ENCODE data around the gene KDM1B. TPM values are rescaled to one million over a fixed set of nuclear protein-coding genes. Genes with fewer than 3 reads are reported as not detected.

Gene KDM1B
- total and polyA plus RNA-seq, 2 of the 8 experiments (the other 6 are each of a cell fraction or from before 2014, with no cell fraction given), result 3.7 to 7.5 TPM

GRCh38 chr6:18244251-18244650 lies 89.0 kb downstream of the KDM1B start:
- Histone ChIP-seq H3K27me3 (replicated peaks in 1 of 4; ENCODE audit: control insufficient read depth in 3 of 4, extremely low read depth in 1 of 4, insufficient read depth in 3 of 4, low read length in 3 of 4) (peaks cover 0 to 1% (median 0%) of the 10 kb centered on the region in 4 experiments; a peak in 1 of 7 replicates), H2AK5ac (ENCODE audit: low read depth, low read length) (no peak overlapping the region), H3K23me2 (ENCODE audit: low read depth, low read length) (no peaks in the 10 kb centered on the region), H3K4me2 (ENCODE audit: insufficient read depth in 1 of 2, low read depth in 2 of 2, low read length in 2 of 2) (no peak overlapping the region), H4K5ac (ENCODE audit: insufficient read length, low read depth, low read length) (no peak overlapping the region), H3K14ac (ENCODE audit: insufficient read length) (no peak overlapping the region), H3K4me3 (ENCODE audit: extremely low read depth in 1 of 4, insufficient read depth in 2 of 4, low read depth in 3 of 4, low read length in 4 of 4) (no peak overlapping the region), H2BK5ac (ENCODE audit: low read depth, low read length) (no peak overlapping the region), H4K91ac (replicated peaks; ENCODE audit: insufficient read length, low read length) (no peak overlapping the region), H3K9ac (replicated peaks in 1 of 4; ENCODE audit: extremely low read depth in 1 of 4, low read depth in 3 of 4, low read length in 3 of 4) (no peak overlapping the region), H3K23ac (ENCODE audit: insufficient read length) (no peak overlapping the region), H3K56ac (replicated peaks; ENCODE audit: insufficient read length, low read depth, low read length) (no peak overlapping the region), H3K79me1 (ENCODE audit: low read depth, low read length) (peaks cover 5% of the 10 kb centered on the region; the same call in 1 of the 2 replicates), H4K8ac (ENCODE audit: extremely low read depth, insufficient read depth, low read length) (no peak overlapping the region), H2BK15ac (ENCODE audit: low read length) (no peak overlapping the region), H3K18ac (ENCODE audit: extremely low read depth, low read length) (no peak overlapping the region), H2BK20ac (ENCODE audit: low read length) (no peak overlapping the region), H3K4ac (replicated peaks; ENCODE audit: insufficient read length, low read depth, low read length) (no peak overlapping the region), H2AFZ (ENCODE audit: low read length) (no peak overlapping the region), H3K79me2 (ENCODE audit: control insufficient read depth in 1 of 2, insufficient read depth in 2 of 2, low read length in 2 of 2) (peaks cover 0 to 97% of the 10 kb centered on the region in 2 experiments; a peak in 2 of 4 replicates), H3K27ac (ENCODE audit: low read depth, low read length) (no peak overlapping the region), H3K36me3 (ENCODE audit: control insufficient read depth in 2 of 4, insufficient read depth in 4 of 4, low read length in 3 of 4) (peaks cover 11 to 90% (median 46%) of the 10 kb centered on the region in 4 experiments), H2BK12ac (ENCODE audit: low read depth, low read length) (no peak overlapping the region), H3K4me1 (replicated peaks in 1 of 4; ENCODE audit: control insufficient read depth in 3 of 4, insufficient read depth in 4 of 4, low read length in 3 of 4) (no peaks in the 10 kb centered on the region), H2BK120ac (replicated peaks; ENCODE audit: low read depth, low read length) (no peak overlapping the region), H4K20me1 (replicated peaks in 1 of 2; ENCODE audit: control insufficient read depth in 1 of 2, insufficient read depth in 2 of 2, low read length in 2 of 2) (peaks cover 3% of the 10 kb centered on the region in 2 experiments), H3K9me3 (ENCODE audit: insufficient read depth in 2 of 2, low read depth in 1 of 2, low read length in 1 of 2) (no peaks in the 10 kb centered on the region)
- no peak for FAIRE-seq
- 89% methylated on average over 2 of the region's 2 CpGs; no CpG with 5 or more reads in 1 of the 2 experiments for WGBS, 2 experiments (ENCODE audit: extremely low coverage in 1 of 2, insufficient coverage in 1 of 2, insufficient read length in 1 of 2, insufficient replicate concordance in 2 of 2, low coverage in 1 of 2, low lambda C conversion rate in 2 of 2, missing lambda C conversion rate in 1 of 2)
- POLR2A ChIA-PET (ENCODE audit: partially characterized antibody), result interaction anchor here (0.9 to 1.4 kb wide), 2 partner anchors 9 to 10 kb away, joined by 3 to 5 read pairs; no protein-coding TSS in a partner anchor
- TF ChIP-seq FOSL1 (IDR thresholded peaks at IDR 0.05; ENCODE audit: insufficient read depth, low read depth, low read length), result no peak
- 0 out of 3 replicates have a peak, but pooled peaks of 1 of the 2 experiments have one; percentile 0 for TF ChIP-seq POLR2A (IDR thresholded peaks at IDR 0.05; ENCODE audit: control extremely low read depth in 1 of 2, low read depth in 2 of 2, low read length in 2 of 2)
- CTCF ChIA-PET (ENCODE audit: partially characterized antibody), result no interaction called here
- no peak for DNase-seq (ENCODE audit: low read depth in 1 of 2, low spot score in 2 of 2)
